RPMI7951 (cell line): Measurements from ENCODE around the gene BAIAP2. TPM values are rescaled to one million over a fixed set of nuclear protein-coding genes. Genes with fewer than 3 reads are reported as not detected.
A peak's percentile ranks its signal among the peaks of the same experiment; 100 is the strongest.

Experiments
- DNase-seq: peaks from one replicate; pipeline ENCODE4 v3.0.0-alpha.2; 2012; ENCODE audit warnings: low read depth
- total RNA-seq: library from RNA; depleted of rRNA; stranded (reverse); fragments of >200 nt; shearing (Covaris generic); gene quantifications from 2 replicates; pipeline ENCODE4 v1.2.3, GENCODE V29; 2014

The BAIAP2 gene
- total RNA-seq, 1 experiment from 2014 or later, result 9.7 TPM

DNA sequence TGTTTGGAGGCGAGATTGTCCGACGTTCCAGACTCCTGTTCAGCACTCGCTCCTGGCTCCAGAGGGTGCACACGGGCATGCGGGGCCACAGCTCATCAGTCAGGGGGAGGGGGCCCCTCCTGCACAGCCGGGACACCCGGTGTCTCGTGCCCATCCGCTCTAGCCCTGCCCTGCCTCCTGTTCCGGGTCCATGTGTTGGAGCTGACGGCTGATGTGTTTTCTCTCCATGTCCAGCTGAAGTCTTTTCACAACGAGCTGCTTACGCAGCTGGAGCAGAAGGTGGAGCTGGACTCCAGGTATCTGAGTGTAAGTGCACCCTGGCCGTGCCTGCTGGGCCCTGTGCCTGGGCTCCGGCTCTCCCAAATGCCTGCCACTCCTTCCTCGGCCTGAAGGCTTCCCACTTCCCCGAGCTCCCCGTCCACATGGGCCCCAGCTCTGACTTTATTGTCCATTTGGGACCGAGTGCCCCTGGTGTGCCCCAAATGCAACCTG lies 50.5 kb downstream of the BAIAP2 start:
- DNase-seq, result no peak

DNA sequence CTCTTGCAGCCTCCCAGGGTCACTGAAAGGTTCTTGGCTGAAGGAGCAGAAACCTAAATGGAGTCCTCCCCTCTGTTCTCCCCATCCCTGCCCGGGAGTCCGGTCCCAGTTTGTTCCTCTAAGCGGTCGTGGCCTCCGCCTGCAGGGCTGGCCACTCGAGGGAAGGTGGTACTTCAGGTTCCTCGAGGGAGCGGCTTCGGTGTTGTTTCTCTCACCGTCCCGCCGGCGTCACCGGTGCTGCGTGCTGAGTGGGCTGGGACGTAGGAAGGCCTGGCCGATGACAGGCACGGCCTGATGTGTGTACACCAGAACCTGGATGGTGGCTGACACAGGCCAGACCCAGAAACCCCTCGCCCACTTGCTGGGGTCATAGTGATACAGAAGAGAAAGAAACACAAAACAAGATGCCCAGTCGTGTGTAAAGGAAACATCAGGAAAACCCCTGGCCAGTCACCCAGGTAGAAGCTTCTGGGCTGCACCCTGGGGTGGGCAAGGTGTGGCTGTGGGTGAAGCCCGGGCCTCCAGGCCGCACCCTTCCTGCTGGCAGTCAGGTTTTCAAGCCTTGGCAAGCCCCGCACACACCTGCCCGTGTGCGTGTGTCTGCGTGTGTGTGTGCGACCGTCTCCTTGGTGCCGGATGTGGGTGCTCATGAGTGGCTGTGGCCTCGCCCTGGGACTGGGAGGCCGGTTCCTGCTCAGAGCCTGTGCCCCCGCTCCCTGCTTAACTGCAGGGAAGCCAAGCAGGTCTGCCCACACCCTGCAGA lies 52.0 kb downstream of the BAIAP2 start:
- no peak for DNase-seq

DNA sequence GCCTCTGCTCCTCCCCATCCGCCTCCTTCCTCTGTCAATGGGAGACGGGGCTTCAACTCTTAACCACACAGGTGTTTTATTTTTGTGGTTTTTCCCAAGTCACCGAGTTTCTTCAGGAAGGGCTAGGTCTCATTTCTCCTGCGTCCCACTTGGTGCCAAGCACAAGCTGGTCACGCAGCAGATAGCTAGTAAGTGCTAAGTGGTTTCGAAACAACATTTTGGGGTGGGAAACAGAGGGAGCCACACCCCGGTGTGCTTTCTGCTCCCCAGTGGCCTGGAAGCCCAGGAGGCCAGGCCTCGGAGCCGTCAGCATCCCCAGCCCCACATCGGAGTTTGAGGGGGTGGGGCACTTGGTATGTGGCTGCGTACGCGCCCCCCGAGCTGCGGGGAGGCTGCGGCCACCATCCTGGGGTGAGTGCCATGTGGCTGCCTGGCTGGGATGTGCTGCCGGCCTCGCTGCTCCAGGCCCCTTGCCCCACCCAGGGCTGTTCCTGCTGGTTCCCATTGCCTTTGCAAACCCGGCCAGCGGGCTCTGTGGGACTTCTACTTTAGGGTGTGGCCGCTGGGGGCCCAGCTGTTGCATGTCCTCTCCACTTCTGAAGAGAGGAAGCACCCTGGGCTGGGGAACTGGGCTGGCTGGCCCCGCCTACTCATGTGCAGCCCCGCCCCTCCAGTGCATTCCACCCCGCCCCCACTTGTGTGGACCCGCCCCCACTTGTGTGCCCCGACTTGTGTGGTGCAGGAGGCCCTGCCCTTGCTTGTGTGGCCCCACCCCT lies 55.6 kb downstream of the BAIAP2 start:
- DNase-seq, result no peak

DNA sequence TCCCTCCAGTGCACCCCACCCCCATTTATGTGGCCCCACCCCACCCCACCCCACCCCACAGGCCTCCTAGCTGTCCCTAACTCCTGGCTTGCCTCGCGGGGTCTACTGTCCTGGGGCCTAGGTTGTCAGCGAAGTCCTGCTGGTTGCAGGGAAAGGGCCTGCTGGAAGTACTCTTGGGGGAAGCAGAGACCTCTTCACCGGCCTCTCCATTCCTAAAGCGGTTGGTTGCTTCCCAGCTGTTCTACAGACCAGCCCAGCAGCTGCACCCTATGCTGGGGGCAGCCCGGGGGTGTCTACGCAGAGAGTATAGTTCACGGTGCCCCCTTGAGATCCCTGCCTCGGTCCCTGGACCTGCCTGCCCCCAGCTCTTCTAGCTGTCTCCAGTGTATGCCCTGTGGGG lies 56.2 kb downstream of the BAIAP2 start:
- DNase-seq, result no peak

DNA sequence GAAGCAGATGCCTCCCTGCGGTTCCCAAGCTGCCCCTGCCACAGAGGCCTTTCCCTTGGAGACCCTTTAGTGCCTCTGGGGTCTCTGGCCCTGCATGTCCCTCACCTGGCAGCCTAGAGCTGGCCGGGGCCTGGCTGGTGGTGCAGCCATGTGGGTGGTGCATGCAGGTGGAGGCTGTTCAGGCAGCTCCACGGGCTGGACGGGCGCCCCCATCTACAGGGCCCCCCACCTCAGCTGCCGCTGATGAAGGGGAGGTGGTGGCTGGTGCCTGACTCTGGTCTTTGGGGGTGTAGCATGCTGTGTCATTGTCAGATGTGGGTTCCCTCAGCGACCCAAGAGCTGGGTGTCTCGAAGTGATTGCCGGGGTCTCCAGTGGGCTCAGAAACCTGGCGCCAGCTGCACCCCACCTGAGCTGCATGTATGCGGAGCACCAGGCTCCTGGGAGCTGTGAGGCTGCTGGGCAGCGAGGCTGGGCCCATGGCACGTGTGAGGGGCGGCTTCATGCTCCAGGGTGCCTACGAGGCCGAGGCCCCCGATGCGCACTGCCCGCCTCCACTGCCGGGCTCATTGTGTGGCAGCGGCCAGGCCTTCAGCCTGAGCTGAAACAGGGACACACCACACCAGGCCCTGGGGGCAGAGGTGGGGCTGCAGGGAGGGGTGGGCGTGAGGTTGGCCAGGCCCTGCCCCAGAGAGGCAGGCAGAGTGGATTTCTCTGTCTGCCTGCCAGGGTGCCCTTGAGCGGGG lies 57.0 kb downstream of the BAIAP2 start:
- DNase-seq, result no peak

DNA sequence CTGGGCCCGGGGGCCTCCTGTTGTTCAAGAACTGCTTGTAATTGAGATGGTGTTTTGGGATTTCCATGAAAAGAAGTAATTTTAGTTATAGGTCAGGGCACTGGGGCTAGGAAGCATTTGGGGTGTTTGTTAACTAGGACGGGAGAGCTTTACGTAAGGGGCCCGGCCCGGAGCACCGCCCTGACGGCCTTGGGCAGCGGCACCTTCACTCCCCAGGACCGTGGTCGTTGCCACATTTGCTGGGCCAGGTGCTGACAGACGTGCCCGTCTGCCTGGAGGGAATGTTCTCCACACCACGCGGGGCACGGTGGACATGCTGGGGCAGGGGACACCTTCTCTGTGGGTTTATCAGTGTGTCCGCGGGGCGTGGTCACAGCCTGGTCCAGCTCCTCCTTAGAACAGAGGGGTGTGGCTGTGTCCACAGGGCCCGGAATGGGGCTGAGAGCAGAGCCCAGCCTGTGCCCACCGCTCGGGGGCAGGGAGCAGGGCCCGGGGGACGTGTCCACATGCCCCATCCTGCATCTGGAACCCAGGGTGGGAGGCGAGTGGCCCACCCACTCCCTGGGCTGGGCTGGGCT lies 57.7 kb downstream of the BAIAP2 start:
- DNase-seq, result no peak

DNA sequence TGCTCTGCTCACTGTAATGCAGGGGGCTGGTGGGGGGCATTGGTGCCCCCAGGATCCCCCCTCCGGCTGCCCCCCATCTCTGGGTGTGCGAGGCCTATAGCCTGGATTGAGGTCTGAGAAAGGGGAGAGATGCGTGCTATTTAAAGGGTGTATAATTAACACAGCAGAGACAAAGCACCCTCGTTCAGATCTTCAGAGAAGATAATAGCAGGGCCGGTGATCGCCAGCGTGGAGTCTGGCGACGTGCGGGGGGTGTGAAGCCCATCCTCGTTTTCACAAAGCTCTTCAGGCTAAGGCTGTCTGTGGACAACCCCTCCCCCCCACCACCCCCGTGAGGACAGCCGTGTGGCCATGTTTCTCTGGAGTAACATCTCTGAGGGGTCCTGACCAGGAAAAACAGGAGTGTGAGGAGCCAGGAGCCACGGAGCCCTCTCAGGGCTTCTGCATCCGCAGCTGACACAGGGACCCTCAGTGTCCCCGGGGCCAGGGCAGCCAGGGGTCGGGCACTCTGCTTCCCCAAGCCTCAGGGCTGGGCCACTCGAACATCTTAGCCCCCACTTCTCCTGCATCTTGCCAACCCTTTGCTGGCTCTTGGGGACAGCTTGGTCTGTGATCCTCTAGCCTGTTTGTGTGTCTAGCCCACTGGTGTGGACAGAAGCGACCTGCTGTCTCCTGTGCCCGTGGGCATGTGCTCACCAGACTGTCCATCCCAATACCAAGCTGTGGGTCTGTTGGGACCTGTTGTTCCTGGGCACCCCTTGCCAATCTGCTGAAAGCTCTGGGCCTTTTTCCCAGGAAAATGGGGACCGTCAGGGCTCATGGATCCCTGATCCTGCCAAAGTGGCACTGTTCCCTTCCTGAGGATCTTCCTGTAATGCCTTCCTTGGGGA lies 58.9 kb downstream of the BAIAP2 start:
- no peak for DNase-seq

DNA sequence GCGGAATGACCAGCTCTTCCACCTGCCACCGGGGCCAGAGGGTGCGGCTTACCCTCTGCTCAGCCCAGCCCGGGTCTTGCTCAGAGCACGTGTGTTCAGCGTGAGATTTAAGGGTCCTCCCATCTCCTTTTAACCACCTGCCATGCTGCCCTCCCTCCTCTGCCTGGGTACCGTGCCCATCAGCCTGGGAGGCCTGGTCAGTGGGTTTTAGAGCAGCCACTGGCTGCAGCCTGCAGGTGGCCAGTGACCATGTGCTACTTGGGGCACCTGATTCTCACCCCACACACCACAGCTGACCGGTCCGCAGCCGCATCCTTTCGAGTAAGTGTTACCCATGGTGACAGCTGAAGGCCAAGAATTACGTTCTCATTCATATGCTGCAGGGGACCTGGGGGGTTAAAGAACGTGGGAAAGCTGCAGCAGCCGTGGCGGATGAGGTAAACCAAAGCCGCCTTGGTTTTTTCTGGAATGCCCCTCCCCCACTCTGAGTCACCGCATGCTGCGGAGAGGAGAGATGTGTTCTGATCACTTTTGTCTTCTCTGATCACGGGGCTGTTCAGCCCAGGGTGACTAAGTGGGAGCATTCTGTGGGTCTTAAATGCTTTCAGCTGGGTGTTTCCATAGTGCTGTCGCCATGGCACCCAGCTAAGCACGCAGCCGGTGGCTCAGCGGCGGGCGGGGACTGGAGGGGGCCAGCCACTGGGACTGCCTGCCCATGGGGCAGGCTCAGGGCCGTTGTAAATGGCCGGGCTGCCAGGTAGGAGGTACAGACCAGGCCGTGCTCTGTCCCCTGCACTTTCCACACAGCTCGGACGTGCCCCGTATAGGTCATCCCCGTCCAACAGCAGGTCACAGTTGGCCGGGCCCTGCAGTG lies 59.8 kb downstream of the BAIAP2 start:
- DNase-seq, result peak; percentile 99

DNA sequence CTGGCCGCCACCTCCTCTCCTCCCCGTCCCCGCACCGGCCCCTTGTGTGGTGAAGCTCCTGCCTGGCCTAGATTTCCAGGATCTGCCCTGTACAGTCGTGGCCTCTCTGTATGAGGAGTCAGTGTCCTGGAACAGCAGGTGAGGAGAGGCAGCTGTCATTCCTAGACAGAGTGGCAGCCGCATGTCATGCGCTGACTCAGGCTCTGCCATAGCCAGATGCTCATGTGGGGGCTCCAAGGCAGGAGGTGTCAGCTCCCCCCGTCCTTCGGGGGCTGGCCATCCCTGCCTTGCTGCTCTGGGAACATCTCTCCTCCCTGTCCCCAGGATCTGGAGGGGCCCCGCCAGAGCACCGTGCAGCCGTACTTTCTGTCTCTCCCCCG lies 60.4 kb downstream of the BAIAP2 start:
- peak; percentile 24 for DNase-seq

DNA sequence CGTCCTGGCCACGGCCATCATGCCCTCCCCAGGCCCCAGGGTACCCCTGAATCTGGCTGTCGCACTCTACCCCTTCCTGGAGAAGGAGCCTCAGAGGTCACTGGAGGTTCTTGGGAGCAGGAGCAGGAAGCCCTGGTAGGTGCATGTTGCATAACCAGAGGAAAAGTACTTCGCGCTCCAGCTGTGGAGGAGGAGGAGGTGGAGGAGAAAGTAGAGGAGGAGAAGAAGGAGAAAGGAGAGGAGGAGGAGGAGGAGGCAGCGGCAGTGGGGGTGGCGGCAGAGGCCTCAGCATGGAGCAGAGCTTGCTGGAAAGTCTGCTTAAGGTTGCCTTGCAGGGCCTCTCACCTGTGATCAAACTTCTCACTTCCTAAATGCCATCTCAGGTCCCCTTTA lies 61.8 kb downstream of the BAIAP2 start:
- no peak for DNase-seq

DNA sequence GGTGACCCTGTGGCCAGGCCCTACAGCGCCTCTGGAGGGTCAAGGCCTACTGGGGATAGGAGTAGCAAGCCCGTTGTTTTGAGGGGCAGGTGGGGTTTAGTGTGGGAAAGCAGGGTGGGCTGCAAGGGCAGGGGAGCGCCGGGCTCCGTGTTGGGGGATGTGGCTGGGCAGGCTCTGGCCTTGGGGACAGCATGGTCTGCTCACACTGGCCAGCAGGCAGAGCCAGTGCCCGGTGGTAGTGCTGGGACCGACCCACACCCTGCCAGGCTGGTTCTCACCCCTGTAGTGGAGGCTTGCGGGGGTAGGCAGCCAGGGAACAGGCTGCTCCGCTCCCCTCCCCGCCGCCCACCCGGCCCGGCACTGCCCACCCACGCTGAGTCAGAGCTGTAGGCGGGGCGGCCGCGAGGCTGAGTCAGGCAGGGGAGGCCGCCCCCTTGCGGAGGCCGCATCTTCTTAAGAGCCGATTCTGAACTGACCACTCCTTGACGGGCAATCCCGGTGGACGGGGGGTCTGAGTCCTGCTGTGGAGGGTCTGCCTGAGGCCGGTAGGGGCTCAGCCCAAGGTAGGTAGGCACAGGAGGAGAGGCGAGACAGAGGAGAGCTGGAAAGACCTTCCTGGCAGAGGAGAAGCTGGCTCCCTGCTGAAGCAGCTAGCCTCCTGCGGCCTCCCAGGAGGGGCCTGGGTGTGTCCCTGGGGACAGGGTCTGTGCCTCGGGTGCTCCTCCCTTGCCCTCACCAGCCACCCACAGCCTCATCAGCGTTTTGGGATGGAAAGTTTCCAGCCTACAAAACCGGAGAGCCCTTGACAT lies 62.4 kb downstream of the BAIAP2 start:
- DNase-seq, result peak; percentile 75

DNA sequence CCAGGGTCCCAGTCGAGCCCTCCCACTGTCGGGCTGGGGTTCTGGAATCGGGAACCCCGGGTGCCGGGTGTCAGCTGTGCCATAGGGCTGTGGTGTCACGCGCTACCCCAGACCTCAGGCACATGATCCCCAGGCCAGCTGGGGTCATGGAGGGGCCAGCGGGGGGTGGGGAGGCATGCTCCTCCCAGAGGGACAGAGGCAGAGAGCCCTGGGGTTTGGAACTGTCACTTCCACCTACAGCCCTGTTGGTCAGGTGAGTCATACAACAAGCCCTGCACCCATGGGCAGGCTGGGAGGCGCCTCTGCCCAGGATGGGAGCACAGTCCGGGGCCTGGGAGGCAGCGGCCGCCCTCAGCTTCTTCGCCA lies 63.0 kb downstream of the BAIAP2 start:
- peak; percentile 71 for DNase-seq

DNA sequence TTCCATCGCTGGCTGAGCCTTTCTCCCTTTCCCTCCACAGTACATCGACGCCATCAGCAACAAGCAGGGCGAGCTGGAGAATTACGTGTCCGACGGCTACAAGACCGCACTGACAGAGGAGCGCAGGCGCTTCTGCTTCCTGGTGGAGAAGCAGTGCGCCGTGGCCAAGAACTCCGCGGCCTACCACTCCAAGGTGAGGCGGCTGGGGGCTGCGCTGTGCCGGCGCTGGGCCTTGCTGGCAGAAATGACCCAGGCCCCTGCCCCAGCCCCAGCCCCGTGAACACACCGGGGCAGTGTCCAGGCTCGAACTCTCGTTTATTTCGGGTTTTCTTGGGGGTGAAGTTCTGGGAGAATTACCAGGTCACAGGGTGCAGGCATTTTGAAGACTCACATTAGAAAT lies 64.9 kb downstream of the BAIAP2 start:
- DNase-seq, result no peak

DNA sequence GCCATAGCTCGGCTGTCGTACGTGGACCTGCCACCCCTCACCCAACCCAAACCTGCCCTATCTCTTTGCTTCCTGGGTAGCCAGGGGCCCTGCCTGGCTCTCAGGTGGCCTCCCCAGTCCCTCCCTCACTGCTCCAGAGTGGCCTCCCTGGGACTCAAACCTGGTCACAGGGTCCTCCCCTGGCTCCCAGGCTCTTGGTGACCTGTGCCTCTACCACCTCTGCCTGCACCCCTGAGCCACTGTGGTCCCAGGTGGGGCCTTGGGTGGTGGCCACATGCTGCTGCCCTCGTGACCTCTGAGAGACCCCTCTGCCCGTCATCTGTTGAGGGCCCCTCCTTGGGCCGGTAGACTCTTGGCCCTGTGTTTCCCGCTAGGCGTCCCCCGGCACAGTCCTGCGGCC lies 65.7 kb downstream of the BAIAP2 start:
- no peak for DNase-seq

DNA sequence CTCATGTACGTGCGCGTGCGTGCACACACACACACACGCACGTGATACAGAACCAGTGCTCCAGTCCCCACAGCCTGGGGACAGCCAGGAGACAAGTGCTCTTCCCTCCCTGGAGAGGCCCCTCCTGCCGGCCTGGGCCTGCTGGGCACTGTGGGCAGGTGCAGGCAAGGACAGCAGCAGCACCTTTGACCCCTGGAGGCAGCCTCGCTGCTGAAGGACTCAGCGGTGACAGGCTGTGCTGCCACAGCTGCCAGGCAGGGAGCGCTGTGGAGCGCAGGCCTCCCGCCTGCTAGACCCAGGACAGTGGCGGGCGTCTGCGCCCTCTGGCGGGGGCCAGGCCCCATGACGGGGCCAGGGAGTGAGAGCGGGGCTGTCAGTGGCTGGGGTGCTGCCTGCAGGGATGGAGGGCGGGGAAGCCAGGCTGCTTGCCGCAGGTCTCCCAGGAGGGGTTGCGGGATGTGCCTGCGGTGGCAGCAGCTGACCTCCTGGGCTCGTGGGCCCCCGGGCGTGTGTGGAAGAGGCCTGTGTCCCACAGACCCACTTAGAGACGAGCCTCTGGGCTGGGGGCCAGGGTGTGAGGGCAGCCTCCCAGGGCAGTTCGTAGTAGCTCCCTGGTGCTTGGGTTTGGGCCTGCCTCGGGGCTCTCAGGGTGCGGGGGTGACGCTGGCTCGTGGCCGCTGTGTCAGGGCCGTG lies 66.8 kb downstream of the BAIAP2 start:
- DNase-seq, result peak; percentile 53

DNA sequence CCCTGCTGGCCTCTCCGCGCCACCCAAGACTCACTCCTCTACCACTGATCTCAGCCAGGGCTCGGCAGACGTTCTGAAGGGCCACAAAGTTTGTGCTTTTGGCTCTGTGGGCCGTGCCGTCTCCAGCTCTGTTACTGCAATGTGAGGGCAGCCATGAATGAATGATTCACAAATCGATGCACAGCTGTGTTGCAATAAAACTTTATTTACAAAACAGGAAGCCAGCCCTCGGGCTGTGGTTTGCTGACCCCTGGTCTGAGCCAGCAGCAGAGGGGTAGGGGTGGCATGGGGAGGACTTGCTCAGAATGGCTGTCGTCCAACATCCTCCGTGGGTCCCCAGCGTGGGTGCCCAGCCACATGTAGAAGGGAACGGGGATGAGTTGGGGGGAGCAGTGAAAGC lies 67.4 kb downstream of the BAIAP2 start:
- DNase-seq, result no peak

DNA sequence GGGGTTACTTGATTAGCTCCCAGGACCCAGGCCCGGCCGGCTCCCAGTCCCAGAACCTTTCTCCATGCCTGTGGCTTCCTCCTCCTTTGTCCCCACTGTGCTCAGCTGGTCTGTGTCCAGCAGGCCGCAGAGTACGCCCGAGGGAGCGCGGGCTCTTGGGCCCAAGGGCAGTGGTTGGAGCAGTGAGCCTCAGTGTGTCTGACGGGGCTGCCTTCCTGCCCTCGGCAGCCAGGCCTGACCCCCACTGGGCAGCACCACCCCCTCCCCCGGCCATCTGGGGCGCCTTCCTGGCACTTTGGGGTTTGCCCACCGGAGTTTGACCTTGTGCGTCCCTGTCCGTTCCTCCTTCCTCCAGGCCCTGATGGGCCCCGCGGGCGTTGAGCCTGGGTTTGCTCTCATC lies 67.9 kb downstream of the BAIAP2 start:
- DNase-seq, result no peak

DNA sequence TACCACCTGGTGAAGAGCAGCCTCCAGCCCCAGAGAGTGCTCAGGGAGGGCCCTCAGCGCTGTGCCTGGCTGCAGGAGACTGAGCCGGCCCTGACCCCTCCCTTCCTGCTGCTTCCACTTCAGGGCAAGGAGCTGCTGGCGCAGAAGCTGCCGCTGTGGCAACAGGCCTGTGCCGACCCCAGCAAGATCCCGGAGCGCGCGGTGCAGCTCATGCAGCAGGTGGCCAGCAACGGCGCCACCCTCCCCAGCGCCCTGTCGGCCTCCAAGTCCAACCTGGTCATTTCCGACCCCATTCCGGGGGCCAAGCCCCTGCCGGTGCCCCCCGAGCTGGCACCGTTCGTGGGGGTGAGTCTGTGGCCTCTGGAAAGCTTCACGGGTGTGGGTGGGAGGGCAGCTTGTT lies 68.4 kb downstream of the BAIAP2 start:
- DNase-seq, result no peak

DNA sequence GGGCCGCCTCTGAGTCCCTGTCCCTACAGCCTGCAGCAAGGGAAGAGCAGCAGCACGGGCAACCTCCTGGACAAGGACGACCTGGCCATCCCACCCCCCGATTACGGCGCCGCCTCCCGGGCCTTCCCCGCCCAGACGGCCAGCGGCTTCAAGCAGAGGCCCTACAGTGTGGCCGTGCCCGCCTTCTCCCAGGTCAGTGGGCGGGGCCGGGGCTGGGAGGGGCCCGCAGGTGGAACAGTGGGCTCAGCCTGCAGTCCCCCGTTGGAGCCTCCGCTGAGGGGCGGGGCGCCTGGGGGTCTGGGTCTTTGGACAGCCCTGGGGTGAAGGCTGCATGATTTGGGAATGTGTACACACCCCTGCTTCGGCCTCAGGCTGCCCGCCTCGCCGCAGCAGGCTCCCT lies 71.8 kb downstream of the BAIAP2 start:
- DNase-seq, result no peak
